CMK (cell line): ENCODE data around the gene GORASP1.
"Not testable (repeated sequence)": the region's sequence is repeated elsewhere in the genome, so short reads cannot be mapped to it uniquely, and the experiment has no call there.

Experiments used
- DNase-seq: peaks from one replicate; pipeline ENCODE4 v3.0.0-alpha.2; 2010; ENCODE audit warnings: low read depth

GORASP1 gene

GRCh38 chr3:39064646-39065045 is 42.8 kb downstream of the GORASP1 start:
- DNase-seq = no peak

- no peak for DNase-seq
These were observed 44.3 kb downstream of the GORASP1 start for GRCh38 chr3:39063143-39063542.

- no peak for DNase-seq
These were observed 45.2 kb downstream of the GORASP1 start for GRCh38 chr3:39062180-39062579.

GRCh38 chr3:39061228-39061627 is 46.2 kb downstream of the GORASP1 start:
- not testable (repeated sequence) for DNase-seq

- DNase-seq = no peak
These were observed 51.3 kb downstream of the GORASP1 start for GRCh38 chr3:39056151-39056550.

GRCh38 chr3:39053696-39054095 is 53.7 kb downstream of the GORASP1 start:
- no peak for DNase-seq

- DNase-seq = no peak
These were observed 54.8 kb downstream of the GORASP1 start for GRCh38 chr3:39052583-39052982.

GRCh38 chr3:39051649-39052561 is 55.5 kb downstream of the GORASP1 start, which contains the start of the genes SCN11A and WDR48:
Gene SCN11A, minus strand, starts transcription at chr3:39051944. Its CDS starts 101,582 bp downstream, at chr3:38950362.
Gene WDR48, plus strand, starts transcription at chr3:39052016. Its CDS starts 10 bp downstream, at chr3:39052026.
- peak; percentile 82 for DNase-seq

GRCh38 chr3:39050029-39050428 is 57.4 kb downstream of the GORASP1 start:
- no peak for DNase-seq
